GM12873 (cell line): ENCODE measurements around the gene FOXA2.

Experiments used
- TF ChIP-seq, protein P1 (sequence below): IDR thresholded peaks from 2 replicates; pipeline ENCODE4 v1.5.1; 2012; ENCODE audit warnings: low read depth, mild to moderate bottlenecking, moderate library complexity, low read length, control low read depth; ENCODE audit not compliant: insufficient read depth; ENCODE audit errors: missing control alignments

The FOXA2 gene

GRCh38 chr20:22578221-22579118, 5.9 kb downstream of the FOXA2 start:
- TF ChIP-seq, protein P1, sequence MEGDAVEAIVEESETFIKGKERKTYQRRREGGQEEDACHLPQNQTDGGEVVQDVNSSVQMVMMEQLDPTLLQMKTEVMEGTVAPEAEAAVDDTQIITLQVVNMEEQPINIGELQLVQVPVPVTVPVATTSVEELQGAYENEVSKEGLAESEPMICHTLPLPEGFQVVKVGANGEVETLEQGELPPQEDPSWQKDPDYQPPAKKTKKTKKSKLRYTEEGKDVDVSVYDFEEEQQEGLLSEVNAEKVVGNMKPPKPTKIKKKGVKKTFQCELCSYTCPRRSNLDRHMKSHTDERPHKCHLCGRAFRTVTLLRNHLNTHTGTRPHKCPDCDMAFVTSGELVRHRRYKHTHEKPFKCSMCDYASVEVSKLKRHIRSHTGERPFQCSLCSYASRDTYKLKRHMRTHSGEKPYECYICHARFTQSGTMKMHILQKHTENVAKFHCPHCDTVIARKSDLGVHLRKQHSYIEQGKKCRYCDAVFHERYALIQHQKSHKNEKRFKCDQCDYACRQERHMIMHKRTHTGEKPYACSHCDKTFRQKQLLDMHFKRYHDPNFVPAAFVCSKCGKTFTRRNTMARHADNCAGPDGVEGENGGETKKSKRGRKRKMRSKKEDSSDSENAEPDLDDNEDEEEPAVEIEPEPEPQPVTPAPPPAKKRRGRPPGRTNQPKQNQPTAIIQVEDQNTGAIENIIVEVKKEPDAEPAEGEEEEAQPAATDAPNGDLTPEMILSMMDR = no peak

GRCh38 chr20:22577515-22578220, 6.7 kb downstream of the FOXA2 start:
- TF ChIP-seq, protein P1 = no peak

GRCh38 chr20:22576733-22577514, 7.4 kb downstream of the FOXA2 start:
- TF ChIP-seq, protein P1 = no peak

- TF ChIP-seq, protein P1 = no peak
These were observed 8.1 kb downstream of the FOXA2 start for GRCh38 chr20:22576273-22576672.

DNA sequence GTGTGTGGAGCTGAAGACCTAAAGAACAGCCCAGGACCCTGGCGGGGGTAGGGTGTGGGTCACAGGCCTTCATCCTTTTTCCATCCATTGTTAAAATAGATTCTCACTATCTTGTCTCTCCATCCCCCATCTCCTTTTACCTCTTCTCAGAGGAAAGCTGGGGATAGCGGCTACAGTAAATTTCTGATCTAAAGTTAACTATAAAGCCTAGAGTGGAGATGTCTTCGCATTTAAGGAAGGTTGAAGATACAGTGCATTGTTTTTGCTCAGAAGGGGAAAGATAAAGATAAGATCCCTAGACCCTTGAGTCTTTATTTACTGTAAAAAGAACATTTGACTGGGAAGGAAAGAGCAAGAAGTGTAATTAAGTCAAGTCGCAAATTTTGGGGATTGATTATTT, 8.6 kb downstream of the FOXA2 start:
- TF ChIP-seq, protein P1 = no peak

- TF ChIP-seq, protein P1 = no peak
These were observed 9.2 kb downstream of the FOXA2 start for GRCh38 chr20:22575087-22575721.
